HepG2 (cell line): ENCODE results near the gene SIK2. TPM values are rescaled to one million over a fixed set of nuclear protein-coding genes. Genes with fewer than 3 reads are reported as not detected.

Source experiments
- ATF7-NPFF ChIP-seq: sonication (generic); formaldehyde crosslinking; IDR thresholded peaks from 2 replicates; pipeline ENCODE4 v1.8.1; 2023; ENCODE audit warnings: mild to moderate bottlenecking, low read depth, missing genetic modification reagents, moderate library complexity
- CEBPG ChIP-seq: IDR thresholded peaks from 2 replicates; pipeline ENCODE4 v1.6.1; 2016
- MAX ChIP-seq: IDR thresholded peaks from 2 replicates; pipeline ENCODE4 v1.6.1; 2012; ENCODE audit warnings: inconsistent platforms
- MLLT10 ChIP-seq: sonication (generic); formaldehyde crosslinking; IDR thresholded peaks from 2 replicates; pipeline ENCODE4 v1.4.0; 2020; ENCODE audit warnings: missing genetic modification reagents
- NFKB2 ChIP-seq: sonication (generic); formaldehyde crosslinking; IDR thresholded peaks from 2 replicates; pipeline ENCODE4 v1.4.0; 2020; ENCODE audit warnings: missing genetic modification reagents, borderline replicate concordance
- TBL1XR1 ChIP-seq: fragments of 150-350 bp; IDR thresholded peaks from 2 replicates; pipeline ENCODE4 v1.6.1; 2014; ENCODE audit warnings: borderline replicate concordance, low read length; ENCODE audit not compliant: partially characterized antibody
- TGIF2 ChIP-seq: IDR thresholded peaks from 2 replicates; pipeline ENCODE4 v1.6.1; 2016; ENCODE audit warnings: control low read depth, missing compliant biosample characterization
- ZBTB8A ChIP-seq: sonication (generic); formaldehyde crosslinking; IDR thresholded peaks from 2 replicates; pipeline ENCODE4 v1.4.0; 2020; ENCODE audit warnings: mild to moderate bottlenecking, low read depth, missing genetic modification reagents, borderline replicate concordance
- ZNF24 ChIP-seq: fragments of 450-650 bp; IDR thresholded peaks from 2 replicates; pipeline ENCODE4 v1.6.1; 2017; ENCODE audit warnings: antibody characterized with exemption, mild to moderate bottlenecking
- ZNF335 ChIP-seq: sonication (generic); formaldehyde crosslinking; IDR thresholded peaks from 2 replicates; pipeline ENCODE4 v1.4.0; 2020; ENCODE audit warnings: missing genetic modification reagents
- ZNF337 ChIP-seq: sonication (generic); formaldehyde crosslinking; IDR thresholded peaks from 2 replicates; pipeline ENCODE4 v1.5.1; 2020; ENCODE audit warnings: missing genetic modification reagents, low read depth, mild to moderate bottlenecking, borderline replicate concordance
- ZNF557 ChIP-seq: sonication (generic); formaldehyde crosslinking; IDR thresholded peaks from 2 replicates; pipeline ENCODE4 v1.4.0; 2020; ENCODE audit warnings: missing genetic modification reagents
- ZNF737 ChIP-seq: sonication (generic); formaldehyde crosslinking; IDR thresholded peaks from 2 replicates; pipeline ENCODE4 v1.5.0; 2020; ENCODE audit warnings: missing genetic modification reagents, mild to moderate bottlenecking, borderline replicate concordance
- polyA plus RNA-seq, 8 experiments: library from polyadenylated mRNA; depleted of rRNA in 3 of 8; stranded (reverse) in 7 of 8; unstranded in 1 of 8; fragments of >200 nt; fragmentation: Illumina TruSeq in 4 of 8; extraction: Trizol in 4 of 8; gene quantifications; 2 replicates each; pipeline versions ENCODE4 v1.2.1 to v1.2.3, GENCODE V29; 2011 to 2016; ENCODE audit warnings: low read depth in 4 of 8, missing spikeins in 1 of 8, mixed read lengths in 1 of 8; ENCODE audit not compliant: insufficient read depth in 1 of 8
- total RNA-seq, 5 experiments: library from RNA; depleted of rRNA; stranded (reverse); fragments of >200 nt; fragmentation: Illumina TruSeq; extraction: Trizol; gene quantifications; 2 replicates each; pipeline ENCODE4 v1.2.3, GENCODE V29; 2016; ENCODE audit warnings: low read depth in 1 of 5
- TF ChIP-seq, protein P1 (sequence below): sonication (generic); formaldehyde crosslinking; IDR thresholded peaks from 2 replicates; pipeline ENCODE4 v1.4.0; 2020; ENCODE audit warnings: missing genetic modification reagents, borderline replicate concordance
- TF ChIP-seq, protein P2 (sequence below), 2 experiments: sonication (generic) in 1 of 2; formaldehyde crosslinking in 1 of 2; IDR thresholded peaks; 2 replicates each; pipeline versions ENCODE4 v1.6.1 to v1.9.0; 2014 to 2022; ENCODE audit warnings: antibody characterized with exemption in 1 of 2, borderline replicate concordance in 1 of 2, inconsistent platforms in 1 of 2, low read depth in 1 of 2, missing genetic modification reagents in 1 of 2
- TF ChIP-seq, protein P3 (sequence below): IDR thresholded peaks from 2 replicates; pipeline ENCODE4 v1.6.1; 2016; ENCODE audit warnings: mild to moderate bottlenecking

SIK2 gene
- total and polyA plus RNA-seq, 2 of the 13 experiments (the other 11 are each of a cell fraction or from before 2014, with no cell fraction given) = 8.1 to 15.4 TPM

- TF ChIP-seq ZNF335 (CRISPR knock-in tag) (no peak; the same call in 1 of the 2 replicates), ZNF557 (no peak), MLLT10 (no peak), ZNF24 (no peak), ATF7-NPFF (CRISPR knock-in tag) (peak; percentile 87), NFKB2 (CRISPR knock-in tag) (0 out of 2 replicates have a peak, but pooled peaks have one; percentile 49), ZNF737 (no peak), MAX (peak; percentile 83), CEBPG (CRISPR knock-in tag) (peak; percentile 27; the same call in 1 of the 2 replicates), TGIF2 (CRISPR knock-in tag) (peak; percentile 59; the same call in 1 of the 2 replicates), TBL1XR1 (no peak), ZNF337 (no peak), ZBTB8A (no peak; the same call in 1 of the 2 replicates)
- TF ChIP-seq, protein P1, sequence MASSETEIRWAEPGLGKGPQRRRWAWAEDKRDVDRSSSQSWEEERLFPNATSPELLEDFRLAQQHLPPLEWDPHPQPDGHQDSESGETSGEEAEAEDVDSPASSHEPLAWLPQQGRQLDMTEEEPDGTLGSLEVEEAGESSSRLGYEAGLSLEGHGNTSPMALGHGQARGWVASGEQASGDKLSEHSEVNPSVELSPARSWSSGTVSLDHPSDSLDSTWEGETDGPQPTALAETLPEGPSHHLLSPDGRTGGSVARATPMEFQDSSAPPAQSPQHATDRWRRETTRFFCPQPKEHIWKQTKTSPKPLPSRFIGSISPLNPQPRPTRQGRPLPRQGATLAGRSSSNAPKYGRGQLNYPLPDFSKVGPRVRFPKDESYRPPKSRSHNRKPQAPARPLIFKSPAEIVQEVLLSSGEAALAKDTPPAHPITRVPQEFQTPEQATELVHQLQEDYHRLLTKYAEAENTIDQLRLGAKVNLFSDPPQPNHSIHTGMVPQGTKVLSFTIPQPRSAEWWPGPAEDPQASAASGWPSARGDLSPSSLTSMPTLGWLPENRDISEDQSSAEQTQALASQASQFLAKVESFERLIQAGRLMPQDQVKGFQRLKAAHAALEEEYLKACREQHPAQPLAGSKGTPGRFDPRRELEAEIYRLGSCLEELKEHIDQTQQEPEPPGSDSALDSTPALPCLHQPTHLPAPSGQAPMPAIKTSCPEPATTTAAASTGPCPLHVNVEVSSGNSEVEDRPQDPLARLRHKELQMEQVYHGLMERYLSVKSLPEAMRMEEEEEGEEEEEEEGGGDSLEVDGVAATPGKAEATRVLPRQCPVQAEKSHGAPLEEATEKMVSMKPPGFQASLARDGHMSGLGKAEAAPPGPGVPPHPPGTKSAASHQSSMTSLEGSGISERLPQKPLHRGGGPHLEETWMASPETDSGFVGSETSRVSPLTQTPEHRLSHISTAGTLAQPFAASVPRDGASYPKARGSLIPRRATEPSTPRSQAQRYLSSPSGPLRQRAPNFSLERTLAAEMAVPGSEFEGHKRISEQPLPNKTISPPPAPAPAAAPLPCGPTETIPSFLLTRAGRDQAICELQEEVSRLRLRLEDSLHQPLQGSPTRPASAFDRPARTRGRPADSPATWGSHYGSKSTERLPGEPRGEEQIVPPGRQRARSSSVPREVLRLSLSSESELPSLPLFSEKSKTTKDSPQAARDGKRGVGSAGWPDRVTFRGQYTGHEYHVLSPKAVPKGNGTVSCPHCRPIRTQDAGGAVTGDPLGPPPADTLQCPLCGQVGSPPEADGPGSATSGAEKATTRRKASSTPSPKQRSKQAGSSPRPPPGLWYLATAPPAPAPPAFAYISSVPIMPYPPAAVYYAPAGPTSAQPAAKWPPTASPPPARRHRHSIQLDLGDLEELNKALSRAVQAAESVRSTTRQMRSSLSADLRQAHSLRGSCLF (CRISPR knock-in tag) = no peak
- TF ChIP-seq, protein P2, sequence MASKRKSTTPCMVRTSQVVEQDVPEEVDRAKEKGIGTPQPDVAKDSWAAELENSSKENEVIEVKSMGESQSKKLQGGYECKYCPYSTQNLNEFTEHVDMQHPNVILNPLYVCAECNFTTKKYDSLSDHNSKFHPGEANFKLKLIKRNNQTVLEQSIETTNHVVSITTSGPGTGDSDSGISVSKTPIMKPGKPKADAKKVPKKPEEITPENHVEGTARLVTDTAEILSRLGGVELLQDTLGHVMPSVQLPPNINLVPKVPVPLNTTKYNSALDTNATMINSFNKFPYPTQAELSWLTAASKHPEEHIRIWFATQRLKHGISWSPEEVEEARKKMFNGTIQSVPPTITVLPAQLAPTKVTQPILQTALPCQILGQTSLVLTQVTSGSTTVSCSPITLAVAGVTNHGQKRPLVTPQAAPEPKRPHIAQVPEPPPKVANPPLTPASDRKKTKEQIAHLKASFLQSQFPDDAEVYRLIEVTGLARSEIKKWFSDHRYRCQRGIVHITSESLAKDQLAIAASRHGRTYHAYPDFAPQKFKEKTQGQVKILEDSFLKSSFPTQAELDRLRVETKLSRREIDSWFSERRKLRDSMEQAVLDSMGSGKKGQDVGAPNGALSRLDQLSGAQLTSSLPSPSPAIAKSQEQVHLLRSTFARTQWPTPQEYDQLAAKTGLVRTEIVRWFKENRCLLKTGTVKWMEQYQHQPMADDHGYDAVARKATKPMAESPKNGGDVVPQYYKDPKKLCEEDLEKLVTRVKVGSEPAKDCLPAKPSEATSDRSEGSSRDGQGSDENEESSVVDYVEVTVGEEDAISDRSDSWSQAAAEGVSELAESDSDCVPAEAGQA (IDR thresholded peaks at IDR 0.05; ENCODE audit: low read depth) = peak; percentile 41; the same call in 1 of the 2 replicates
- TF ChIP-seq, protein P2 (CRISPR knock-in tag; IDR thresholded peaks at IDR 0.05; ENCODE audit: borderline replicate concordance) = no peak
- TF ChIP-seq, protein P3, sequence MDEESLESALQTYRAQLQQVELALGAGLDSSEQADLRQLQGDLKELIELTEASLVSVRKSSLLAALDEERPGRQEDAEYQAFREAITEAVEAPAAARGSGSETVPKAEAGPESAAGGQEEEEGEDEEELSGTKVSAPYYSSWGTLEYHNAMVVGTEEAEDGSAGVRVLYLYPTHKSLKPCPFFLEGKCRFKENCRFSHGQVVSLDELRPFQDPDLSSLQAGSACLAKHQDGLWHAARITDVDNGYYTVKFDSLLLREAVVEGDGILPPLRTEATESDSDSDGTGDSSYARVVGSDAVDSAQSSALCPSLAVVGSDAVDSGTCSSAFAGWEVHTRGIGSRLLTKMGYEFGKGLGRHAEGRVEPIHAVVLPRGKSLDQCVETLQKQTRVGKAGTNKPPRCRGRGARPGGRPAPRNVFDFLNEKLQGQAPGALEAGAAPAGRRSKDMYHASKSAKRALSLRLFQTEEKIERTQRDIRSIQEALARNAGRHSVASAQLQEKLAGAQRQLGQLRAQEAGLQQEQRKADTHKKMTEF (CRISPR knock-in tag) = peak; percentile 92
These were observed at the start of gene SIK2 (continued) for GRCh38 chr11:111601979-111602864.
